ENCODE measurements around the gene RNF223. TPM values are rescaled to one million over a fixed set of nuclear protein-coding genes. Genes with fewer than 3 reads are reported as not detected.

RNF223 gene
- total and polyA plus RNA-seq, 12 donors: not detected

GRCh38 chr1:1035291-1035943 lies 38.7 kb downstream of the RNF223 start:
- DNase-seq (no peak), ATAC-seq (no peak)
- peaks cover 0 to 21% (median 0%) of the 10 kb centered on the region in 9 donors for H3K36me3 ChIP-seq
- intact Hi-C loops (cut with DNase I): loop anchor here in 1 of 10 donors (10.0 kb wide), 1 partner anchor 259 kb away; no protein-coding TSS in a partner anchor
- peaks cover 0 to 88% (median 12%) of the 10 kb centered on the region in 7 donors for H3K27me3 ChIP-seq
- WGBS, 2 donors: 88 to 92% methylated on average over 19 of the region's 19 CpGs
- no peak overlapping the region for H3K27ac ChIP-seq
- H3K4me1 ChIP-seq: peaks cover 10 to 59% (median 24%) of the 10 kb centered on the region in 9 donors
- no peak for TF ChIP-seq CTCF (IDR thresholded peaks at IDR 0.05)
- no peaks in the 10 kb centered on the region for H3K9me3 ChIP-seq
- no peak overlapping the region for H3K4me3 ChIP-seq

GRCh38 chr1:1034439-1034781 lies 39.7 kb downstream of the RNF223 start:
- peaks cover 0 to 78% (median 12%) of the 10 kb centered on the region in 7 donors for H3K27me3 ChIP-seq
- ATAC-seq: no peak

DNA sequence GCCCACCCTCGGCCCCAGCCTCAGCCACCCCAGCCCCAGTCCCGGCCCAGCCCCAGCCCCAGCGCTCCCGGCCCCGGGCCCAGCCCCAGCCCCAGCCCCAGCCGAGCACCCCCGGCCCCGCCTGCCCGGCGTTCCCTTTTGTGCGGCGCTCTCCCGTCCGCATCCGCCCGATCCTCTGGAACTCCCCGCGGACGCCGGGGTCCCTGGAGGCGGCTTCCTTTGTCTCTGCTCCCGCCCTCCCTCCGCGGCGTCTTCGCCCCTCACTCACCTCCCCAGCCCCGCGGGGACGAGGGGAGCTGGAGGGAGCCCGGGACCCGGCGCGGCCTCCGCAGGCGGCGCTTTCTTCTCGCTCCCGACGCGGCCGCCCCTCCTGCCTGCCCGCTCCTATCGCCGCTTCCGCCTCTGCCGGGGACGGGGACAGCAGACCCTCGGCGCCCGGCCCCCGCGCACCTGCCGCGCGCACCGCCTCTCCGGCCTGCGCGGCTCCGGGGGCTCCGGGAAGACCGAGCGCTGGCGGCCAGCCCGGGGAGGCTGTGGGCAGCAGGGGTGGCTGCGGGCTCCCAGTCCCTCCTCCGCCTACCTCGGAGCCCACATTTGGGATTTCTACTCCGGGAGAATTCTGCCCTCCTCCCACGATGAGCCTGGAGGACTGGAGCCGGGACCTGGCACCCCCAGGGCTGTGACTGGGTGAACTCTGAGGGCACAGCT lies 40.2 kb downstream of the RNF223 start:
- Histone ChIP-seq H3K27ac (no peak overlapping the region), H3K27me3 (peaks cover 0 to 73% (median 12%) of the 10 kb centered on the region in 7 donors), H3K9me3 (no peaks in the 10 kb centered on the region), H3K4me1 (peaks cover 0 to 47% (median 12%) of the 10 kb centered on the region in 9 donors), H3K4me3 (peak overlapping the region in 8 of 10 donors; percentile 10 to 57 (median 43)), H3K36me3 (peaks cover 0 to 21% (median 0%) of the 10 kb centered on the region in 9 donors)
- no peak for TF ChIP-seq CTCF (IDR thresholded peaks at IDR 0.05)
- ATAC-seq (no peak), DNase-seq (no peak)
- intact Hi-C loops (cut with DNase I): loop anchor here in 2 of 10 donors (1.0 to 10.0 kb wide), 3 partner anchors 29 to 261 kb away; no protein-coding TSS in a partner anchor
- 21 to 28% methylated on average over 58 to 71 of the region's 71 CpGs for WGBS, 2 donors

More at GRCh38 chr1:1034439-1034781, 39.7 kb downstream of the RNF223 start:
- no peak for TF ChIP-seq CTCF (IDR thresholded peaks at IDR 0.05)
- intact Hi-C loops (cut with DNase I): loop anchor here in 2 of 10 donors (5.0 to 10.0 kb wide), 2 partner anchors 33 to 260 kb away; no protein-coding TSS in a partner anchor
- Histone ChIP-seq H3K27ac (no peak overlapping the region), H3K4me1 (peaks cover under 1 to 49% (median 14%) of the 10 kb centered on the region in 9 donors), H3K9me3 (no peaks in the 10 kb centered on the region), H3K4me3 (peak overlapping the region in 5 of 10 donors; percentile 10 to 57 (median 48)), H3K36me3 (peaks cover 0 to 21% (median 0%) of the 10 kb centered on the region in 9 donors)
- DNase-seq: no peak
- 38 to 53% methylated on average over 28 to 30 of the region's 30 CpGs for WGBS, 2 donors

GRCh38 chr1:1033009-1033587 lies 41.0 kb downstream of the RNF223 start:
- intact Hi-C loops (cut with DNase I): loop anchor here in 2 of 10 donors (1.0 to 10.0 kb wide), 3 partner anchors 30 to 262 kb away; no protein-coding TSS in a partner anchor
- WGBS, 2 donors: 10 to 20% methylated on average over 68 to 72 of the region's 73 CpGs
- Histone ChIP-seq H3K9me3 (no peaks in the 10 kb centered on the region), H3K27ac (no peak overlapping the region), H3K4me1 (peaks cover 0 to 42% (median 12%) of the 10 kb centered on the region in 9 donors), H3K4me3 (peak overlapping the region in 9 of 10 donors; percentile 35 to 57 (median 49)), H3K36me3 (peaks cover 0 to 21% (median 0%) of the 10 kb centered on the region in 9 donors), H3K27me3 (peaks cover 0 to 65% (median 12%) of the 10 kb centered on the region in 7 donors)
- DNase-seq (peak; percentile 70 to 76), ATAC-seq (peak; percentile 76 to 89 (median 84))
- TF ChIP-seq CTCF (IDR thresholded peaks at IDR 0.05): peak; percentile 50 to 78 (median 71)

All from heart right ventricle (tissue), 16 donors.